Right hindlimb (tissue), 1 donor: ENCODE data around the gene GJB2.
A peak's percentile ranks its signal among the peaks of the same experiment; 100 is the strongest.

Experiments
- DNase-seq: peaks from one replicate; pipeline ENCODE4 v3.0.0-alpha.2; 2018

Gene GJB2

GRCh38 chr13:20192158-20192835 lies 441 bp downstream of the GJB2 start:
- no peak for DNase-seq

GRCh38 chr13:20191311-20192157 lies 1.2 kb downstream of the GJB2 start:
- no peak for DNase-seq

- DNase-seq = no peak
Measured at GRCh38 chr13:20190481-20191310, 2.0 kb downstream of the GJB2 start.

GRCh38 chr13:20190076-20190475 lies 2.7 kb downstream of the GJB2 start:
- no peak for DNase-seq

GRCh38 chr13:20188667-20189553 lies 3.8 kb downstream of the GJB2 start:
- no peak for DNase-seq

- no peak for DNase-seq
Measured at GRCh38 chr13:20186771-20187170, 6.0 kb downstream of the GJB2 start.

- no peak for DNase-seq
Measured at GRCh38 chr13:20185366-20186056, 7.2 kb downstream of the GJB2 start.

- DNase-seq = peak; percentile 63
Measured at GRCh38 chr13:20182231-20182846, 10.4 kb downstream of the GJB2 start.

GRCh38 chr13:20181188-20181587 lies 11.6 kb downstream of the GJB2 start:
- DNase-seq = no peak

- DNase-seq = no peak
Measured at GRCh38 chr13:20178156-20178555, 14.6 kb downstream of the GJB2 start.

- no peak for DNase-seq
Measured at GRCh38 chr13:20177049-20177831, 15.5 kb downstream of the GJB2 start.

- no peak for DNase-seq
Measured at GRCh38 chr13:20175907-20176652, 16.7 kb downstream of the GJB2 start.

GRCh38 chr13:20175406-20175794 lies 17.3 kb downstream of the GJB2 start:
- DNase-seq = no peak

- DNase-seq = peak; percentile 40
Measured at GRCh38 chr13:20174656-20175405, 17.9 kb downstream of the GJB2 start.

GRCh38 chr13:20173116-20173746 lies 19.5 kb downstream of the GJB2 start:
- DNase-seq = no peak

- no peak for DNase-seq
Measured at GRCh38 chr13:20171364-20171763, 21.4 kb downstream of the GJB2 start.

- no peak for DNase-seq
Measured at GRCh38 chr13:20170921-20171320, 21.8 kb downstream of the GJB2 start.

- no peak for DNase-seq
Measured at GRCh38 chr13:20168396-20168795, 24.3 kb downstream of the GJB2 start.
